ENCODE measurements around the gene APBA2. TPM values are rescaled to one million over a fixed set of nuclear protein-coding genes. Genes with fewer than 3 reads are reported as not detected.

Gene APBA2
- total RNA-seq, 1 donor from 2014 or later = 3.4 TPM

DNA sequence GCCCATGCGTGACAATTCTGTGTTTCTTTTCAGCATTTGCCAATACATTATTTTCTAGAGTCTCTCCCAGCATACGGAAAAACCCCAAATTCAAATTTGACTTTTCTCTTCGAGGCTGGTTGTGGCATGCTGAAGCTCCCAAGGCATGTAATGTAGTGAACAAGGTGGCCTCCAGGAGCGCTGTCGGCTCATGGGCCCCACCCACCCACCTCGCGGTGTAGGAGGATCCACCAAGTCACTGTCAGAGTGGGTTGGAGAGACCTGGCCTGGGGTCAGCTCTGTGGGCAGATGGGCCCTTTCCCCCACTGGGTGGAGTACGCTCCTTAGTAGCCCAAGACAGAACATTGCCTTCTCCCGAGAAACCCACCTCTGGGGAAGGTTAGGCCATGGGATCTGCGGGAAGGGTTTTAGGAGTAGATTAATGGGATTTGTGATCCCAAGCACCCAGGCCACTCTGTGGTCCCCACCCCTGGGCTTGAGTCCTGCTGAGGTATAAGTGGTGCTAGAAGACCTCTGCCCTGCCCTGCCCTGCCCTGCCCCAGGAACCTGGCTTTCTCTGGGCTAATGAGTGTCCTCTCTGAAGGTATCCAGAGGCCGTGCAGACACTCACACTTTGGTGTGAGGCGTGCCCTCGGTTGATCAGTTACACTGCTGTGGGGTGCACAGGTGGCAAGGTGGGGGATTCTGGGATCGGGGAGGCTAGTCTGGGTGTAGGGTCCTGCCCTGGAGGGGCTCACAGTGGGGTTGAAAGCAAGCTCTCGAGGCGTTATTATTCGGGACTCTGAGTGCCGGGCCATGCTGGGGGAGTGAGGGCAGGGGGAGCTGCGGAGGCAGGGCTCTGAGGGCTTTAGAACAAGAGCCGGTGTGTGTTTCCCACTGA is 97.9 kb downstream of the APBA2 start:
- DNase-seq (ENCODE audit: low spot score) = no peak

DNA sequence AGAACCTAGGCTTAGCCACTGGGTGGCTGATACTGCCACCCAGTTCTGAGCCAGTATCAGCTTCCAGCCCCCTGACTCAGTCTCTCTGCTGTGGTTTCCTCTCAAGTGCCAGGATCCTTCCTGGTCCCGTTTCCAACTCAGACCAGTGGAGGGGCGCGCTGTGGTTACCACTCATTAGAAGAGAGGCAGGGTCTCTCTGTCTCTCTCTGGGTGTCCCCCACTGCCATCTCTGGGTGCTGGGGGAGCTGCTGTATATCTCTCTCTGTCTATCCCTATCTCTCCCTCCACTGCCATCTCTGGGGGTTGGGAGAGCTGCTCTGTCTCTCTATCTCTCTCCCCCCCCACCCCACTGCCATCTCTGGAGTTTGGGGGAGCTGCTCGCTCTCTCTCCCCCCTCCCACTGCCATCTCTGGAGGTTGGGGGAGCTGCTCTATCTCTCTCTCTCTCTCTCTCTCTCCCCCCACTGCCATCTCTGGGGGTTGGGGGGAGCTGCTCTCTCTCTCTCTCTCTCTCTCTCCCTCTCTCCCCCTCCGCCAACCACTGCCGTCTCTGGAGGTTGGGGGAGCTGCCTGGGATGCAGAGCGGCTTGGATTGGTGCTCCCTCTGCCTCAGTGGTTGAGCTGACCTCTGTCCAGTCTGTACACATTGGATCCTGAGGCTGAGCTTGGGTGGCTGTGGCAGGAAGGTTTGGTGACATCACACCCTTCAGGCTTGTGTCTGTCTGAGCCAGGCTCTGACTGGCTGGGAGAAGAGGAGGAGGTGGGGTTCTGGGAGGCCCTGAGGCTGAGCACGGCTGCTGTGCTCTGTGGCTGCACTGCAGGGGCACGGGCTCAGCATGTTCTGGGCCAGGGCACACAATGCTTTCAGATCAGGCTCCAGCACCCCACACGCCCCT is 98.9 kb downstream of the APBA2 start:
- DNase-seq (ENCODE audit: low spot score) = no peak

DNA sequence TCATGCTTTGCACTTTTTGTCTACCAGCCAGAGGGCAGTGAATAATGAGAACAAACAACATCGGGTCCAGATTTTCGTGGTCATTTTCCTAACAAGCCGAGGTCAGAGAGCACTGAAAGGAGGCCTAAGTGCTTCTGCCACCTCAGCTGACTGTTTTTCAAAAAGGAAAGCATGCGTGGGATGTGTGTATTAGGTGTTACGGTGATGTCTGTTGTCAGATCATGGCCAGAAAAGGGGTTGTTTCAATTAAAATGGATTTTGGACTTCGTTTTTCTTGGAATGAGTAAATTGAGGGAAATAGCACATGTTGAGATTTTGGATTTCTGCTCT is 99.5 kb downstream of the APBA2 start:
- DNase-seq (ENCODE audit: low spot score) = no peak

DNA sequence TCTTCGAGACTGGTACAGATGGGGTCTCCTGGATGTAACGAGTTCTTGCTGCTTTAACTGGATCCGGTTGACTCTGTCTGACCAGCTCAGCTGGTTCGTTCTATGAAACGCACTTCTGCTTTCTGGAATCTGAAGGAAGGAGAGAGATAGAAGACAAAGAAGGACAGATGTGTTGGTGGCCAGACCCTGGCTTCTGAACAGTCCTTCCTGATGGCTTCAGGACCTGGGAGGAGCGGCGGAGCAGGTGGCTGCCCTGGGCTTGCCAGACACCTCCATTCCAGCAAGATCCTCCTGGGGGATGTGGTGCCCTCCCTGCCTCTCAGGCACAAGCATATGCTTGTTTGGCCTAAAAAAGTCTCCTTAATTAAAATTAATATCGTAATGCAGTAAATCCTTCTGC is 99.9 kb downstream of the APBA2 start:
- no peak for DNase-seq (ENCODE audit: low spot score)

DNA sequence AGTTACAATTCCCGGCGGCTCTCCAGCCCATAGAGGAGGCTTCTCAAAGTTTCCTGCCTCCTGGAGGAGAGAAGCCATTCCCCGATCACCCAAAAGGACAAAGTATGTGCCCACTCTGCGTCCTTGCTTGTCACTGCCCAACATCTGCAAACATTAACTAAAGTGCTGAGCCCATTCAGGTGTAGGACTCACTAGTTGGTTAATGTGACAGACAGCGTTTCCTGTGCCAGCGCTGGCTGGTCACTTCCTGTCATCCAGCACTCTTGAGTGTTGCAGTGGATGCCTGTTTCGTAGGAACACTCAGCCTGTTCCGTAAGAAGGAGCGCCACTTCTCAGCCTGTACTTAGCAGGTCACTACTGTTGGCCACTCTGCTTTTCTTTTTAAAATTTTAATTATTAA is 100.3 kb downstream of the APBA2 start:
- DNase-seq (ENCODE audit: low spot score) = no peak

DNA sequence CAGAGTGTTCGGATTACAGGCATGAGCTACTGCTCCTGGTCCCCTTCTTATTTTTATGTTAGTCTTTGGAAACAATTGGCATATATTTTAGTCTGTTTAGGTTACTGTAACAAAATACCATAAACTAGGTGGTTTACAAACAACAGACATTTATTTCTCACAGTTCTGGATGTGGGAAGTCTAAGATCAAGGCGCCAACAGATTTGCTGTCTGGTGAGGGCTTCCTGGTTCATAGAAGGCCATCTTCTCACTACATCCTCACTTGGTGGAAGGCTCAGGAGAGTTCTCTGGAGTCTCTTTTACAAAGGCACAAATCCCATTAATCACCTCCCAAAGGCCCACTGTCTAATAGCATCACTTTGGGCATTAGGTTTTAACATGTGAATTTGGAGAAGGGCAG is 101.0 kb downstream of the APBA2 start:
- DNase-seq (ENCODE audit: low spot score) = no peak

DNA sequence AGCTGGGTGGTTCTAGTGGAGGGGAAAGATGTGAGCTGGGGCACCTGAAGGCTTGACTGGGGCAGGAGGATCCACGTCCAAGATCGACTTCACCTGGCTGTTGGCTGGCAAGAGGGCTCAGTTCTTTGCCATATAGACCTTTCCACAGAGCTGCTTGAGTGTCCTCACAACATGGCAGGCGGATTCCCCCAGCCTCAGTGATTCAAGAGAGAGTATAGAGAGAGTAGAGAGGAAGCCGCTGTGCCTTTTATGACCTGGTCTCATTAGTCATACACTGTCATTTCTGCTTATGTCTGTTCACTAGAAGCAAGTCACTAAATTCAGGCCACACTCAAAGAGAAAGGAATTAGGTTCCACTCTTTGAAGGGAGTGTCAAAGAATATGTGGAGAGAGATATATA is 101.6 kb downstream of the APBA2 start:
- no peak for DNase-seq (ENCODE audit: low spot score)

DNA sequence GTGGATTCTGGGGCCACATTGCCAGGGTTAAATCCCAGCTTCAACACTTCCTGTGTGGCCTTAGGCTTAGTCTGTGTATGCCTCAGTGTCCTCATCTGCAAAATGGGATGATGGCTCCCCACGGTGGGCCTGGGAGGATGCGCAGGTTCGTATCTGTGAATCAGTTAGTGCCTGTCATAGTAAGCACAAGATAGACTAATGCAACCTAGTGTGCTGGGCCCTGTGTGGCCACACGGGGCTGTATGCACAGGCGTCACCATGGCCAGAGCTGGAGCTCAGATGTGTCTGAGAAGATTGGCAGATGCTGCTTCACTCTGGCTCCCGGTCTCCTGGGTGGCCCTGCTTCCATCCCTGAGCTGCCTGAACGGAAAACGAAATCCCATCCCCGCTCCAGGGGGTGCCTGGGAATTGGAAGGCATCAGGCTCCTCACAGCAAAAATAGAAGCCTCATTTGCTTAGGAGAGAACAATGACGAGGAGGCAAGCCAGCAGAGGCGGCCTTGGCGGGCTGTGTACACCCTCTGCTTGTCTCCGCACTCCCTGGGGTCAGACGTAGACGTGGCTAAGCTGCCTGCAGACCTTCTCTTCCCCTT is 103.6 kb downstream of the APBA2 start:
- no peak for DNase-seq (ENCODE audit: low spot score)

DNA sequence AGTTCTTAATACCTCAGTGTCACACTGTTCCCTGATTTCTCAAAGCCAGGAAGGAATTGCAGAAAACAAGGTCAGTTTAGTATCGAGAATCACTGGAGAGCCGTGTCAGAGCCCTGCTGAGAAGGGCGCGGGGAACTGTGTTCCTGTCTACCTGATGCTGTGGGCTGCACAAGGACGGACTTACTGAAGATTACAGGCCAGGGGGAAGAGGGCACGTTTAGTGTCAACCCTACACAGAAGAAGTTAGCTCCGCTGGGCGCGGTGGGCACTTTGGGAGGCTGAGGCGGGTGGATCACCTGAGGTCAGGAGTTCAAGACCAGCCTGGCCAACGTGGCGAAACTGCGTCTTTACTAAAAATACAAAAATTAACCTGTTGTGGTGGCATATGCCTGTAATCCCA is 104.1 kb downstream of the APBA2 start:
- DNase-seq (ENCODE audit: low spot score) = no peak

DNA sequence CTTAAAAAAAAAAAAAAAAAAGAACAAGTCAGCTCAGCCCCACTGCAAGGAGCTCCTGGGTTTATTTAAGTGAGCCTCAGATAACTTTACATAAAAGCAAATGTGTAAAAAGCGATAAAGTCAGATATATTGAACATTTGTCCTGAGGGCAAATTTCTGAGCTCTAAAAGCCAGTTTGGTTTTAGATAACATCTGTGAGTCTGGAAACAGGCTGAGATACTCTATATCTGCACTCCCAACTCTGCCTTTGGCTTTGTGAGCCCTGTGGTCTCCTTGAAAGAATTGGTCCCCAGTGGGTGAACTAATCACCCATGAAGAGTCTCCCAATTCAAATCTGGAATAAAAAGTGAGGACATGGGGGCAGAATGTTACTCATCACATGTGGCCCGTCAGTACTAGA is 104.6 kb downstream of the APBA2 start:
- DNase-seq (ENCODE audit: low spot score) = no peak

DNA sequence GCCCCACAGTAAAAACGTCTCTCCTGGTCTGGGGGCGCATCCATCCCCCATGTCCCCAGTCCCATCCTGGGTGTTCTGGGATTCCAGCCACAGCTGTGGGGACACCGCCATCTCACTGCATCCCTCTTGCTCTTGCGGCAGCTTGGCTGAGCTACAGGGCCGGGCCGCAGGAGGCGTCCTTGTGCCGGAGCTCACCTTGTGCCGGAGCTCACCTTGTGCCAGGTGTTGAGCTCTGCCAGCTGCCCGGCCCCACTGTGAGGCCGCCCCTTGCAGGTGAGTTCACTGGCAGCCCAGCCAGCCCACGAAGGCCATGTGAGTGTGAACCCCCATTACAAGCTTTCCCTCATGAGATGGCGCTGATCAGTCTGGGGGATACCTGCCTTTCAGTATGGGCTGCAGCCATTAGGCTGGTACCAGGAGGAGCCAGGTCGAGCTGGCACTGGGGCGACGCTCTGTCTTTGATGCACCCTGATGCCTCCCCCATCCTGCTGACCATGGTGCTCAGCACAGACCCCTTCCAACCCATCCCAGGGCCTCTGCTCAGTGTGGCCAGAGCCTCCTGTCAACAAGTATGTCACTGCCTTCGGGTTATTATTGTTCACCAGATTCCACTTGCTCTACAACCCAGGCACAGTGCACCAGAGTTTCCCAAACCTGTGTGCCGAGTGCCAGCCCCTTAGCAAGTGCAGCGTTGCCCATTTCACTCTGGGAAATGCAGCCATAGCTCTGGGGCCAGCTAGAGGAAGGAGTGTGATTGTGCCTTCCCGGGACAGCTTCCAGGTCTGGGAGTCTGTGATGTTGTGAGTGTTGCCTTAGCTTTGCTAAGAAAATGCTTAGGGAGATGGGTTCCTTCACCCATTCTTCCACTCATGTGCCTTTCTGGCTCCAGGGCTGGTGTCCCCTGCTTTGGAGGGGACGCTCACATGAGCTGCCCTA is 105.7 kb downstream of the APBA2 start:
- DNase-seq (ENCODE audit: low spot score) = no peak

DNA sequence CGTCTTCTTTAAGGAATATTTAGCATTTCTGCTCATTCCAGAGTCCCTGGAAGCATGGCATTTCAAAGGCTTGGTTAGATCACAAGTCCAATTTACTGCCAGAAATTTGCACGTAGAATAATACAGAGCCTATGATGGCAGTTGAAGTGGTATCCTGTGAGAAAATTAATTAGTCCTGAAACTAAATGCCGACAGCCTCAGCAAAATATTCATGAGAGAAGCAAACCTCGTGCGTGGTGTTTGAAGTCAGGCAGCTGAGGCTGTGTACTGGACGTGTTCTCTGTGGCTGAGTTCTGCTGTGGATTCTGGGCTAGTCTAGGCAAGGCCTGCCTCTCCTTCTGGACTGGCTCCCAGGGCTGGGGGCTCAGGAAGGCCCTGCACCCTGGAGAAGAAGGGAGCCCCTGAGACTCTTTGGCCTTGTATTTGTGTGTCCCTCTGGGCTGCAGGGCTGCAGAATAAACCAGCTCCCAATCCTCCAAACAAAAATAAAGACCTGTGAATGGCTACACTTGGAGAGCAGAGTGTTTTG is 106.6 kb downstream of the APBA2 start:
- DNase-seq (ENCODE audit: low spot score) = no peak

DNA sequence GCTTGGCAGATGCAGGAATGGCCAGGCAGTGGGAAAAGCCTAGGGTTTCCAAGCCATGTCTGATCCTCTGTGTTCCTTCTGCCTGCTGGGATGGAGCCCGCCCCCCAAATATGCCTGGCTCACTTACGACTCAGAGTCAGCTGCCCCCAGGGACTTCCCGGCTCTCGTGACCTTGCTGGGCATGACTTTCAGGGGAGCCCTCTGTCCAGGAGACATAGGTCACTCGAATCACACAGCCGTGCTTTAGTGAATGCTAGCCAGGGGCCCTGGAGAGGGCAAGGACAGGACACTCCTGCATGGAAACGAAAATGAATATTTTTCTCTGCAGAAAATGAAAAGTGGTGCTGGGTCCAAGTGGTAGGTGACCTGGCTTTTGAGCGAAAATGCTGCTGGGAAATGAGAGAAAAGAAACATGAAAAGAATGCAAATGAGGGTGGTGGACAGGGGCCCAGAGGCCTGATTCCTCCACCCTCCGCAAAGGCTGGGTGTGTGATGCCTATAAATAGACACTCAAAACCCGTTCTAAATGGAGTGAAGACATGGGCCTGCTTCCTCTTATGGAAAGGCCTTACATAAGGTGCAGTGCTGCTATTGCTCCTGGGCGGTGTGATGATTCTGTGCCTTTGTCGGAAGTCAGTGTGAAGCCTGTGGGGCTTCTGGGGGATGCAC is 107.4 kb downstream of the APBA2 start:
- DNase-seq (ENCODE audit: low spot score) = no peak

DNA sequence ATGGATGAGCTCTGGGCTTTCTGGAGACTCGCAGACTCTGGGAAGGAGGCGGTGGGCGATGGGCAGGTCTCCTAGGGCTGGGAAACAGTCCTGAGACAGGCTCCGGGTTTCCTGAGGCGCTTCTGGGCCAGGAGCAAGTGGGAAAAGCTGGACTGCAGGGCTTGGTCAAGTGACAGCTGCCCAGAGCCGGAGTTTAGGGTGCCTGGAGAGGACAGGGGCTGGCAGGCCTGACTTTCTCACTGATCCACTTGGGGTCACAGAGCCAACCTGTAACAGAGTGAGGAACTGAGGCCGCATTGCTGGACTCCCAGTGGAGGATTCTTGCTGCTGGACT is 107.9 kb downstream of the APBA2 start:
- DNase-seq (ENCODE audit: low spot score) = no peak

DNA sequence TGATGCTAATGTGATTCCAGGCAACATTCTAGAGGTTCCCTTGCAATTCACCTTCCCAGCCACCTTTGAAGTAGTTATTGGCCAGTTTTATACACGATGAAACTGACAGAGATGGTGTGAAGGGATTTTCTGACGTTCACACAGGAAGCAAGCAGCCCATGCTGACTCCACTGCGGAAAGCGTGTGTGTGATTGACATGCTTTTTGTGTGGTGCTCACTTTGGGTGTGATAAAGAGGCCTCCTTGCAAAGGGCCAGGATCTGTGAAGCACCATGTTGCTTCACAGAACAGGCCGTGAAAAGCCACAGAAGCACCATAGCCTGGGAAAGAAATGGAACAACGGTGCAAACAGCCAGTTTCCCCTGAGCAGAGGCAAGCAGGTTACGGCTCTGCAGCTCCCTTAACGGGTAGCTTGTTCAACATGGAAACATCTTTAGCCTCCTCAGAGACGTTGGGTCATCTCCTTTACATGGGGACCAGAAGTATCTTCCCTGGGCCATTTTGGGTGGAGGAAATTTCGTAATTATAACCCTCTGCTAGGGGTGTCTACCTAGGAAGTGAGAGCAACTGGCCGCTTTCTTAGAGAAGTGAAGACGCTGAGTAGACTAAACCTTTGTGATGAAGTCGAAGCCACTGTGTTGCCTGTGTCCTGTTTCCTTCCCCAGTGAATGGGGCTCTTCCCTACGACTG is 108.5 kb downstream of the APBA2 start:
- DNase-seq (ENCODE audit: low spot score) = no peak

DNA sequence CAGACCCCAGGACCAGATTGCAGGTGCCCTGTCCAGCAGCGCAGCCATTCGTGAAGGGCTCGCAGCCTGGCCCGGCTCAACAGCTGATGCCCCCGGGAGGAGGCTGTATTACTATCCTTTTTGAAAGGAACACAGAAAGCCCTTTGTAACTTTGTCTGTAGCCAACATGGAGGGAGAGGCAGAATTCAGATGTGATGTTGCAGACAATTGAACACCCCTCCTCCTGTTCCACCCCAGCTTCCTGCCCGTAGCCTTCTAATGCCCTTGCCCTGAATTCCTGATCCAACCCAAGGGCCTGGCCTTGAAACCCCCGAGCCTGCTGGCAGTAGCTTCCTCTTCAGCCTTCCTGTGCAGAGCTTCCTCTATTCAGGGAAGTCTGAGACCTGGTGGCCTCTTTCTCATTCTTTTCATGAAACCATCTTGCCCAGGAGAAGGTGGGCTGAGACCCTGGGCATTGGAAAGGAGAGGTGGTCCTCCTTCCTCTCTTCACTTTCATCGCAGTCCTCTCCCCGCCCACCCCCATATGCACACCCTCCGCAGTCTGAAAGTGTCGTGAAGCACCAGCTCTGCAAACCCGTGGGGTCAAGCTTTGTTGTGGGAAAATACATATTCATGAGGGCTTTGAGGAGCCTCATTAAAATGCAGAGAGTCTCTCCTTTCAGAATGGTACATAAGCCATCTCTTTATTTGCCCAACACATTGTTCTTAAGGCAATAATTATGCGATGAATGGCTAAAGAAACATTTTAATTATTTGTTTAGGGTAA is 109.2 kb downstream of the APBA2 start:
- DNase-seq (ENCODE audit: low spot score) = no peak

DNA sequence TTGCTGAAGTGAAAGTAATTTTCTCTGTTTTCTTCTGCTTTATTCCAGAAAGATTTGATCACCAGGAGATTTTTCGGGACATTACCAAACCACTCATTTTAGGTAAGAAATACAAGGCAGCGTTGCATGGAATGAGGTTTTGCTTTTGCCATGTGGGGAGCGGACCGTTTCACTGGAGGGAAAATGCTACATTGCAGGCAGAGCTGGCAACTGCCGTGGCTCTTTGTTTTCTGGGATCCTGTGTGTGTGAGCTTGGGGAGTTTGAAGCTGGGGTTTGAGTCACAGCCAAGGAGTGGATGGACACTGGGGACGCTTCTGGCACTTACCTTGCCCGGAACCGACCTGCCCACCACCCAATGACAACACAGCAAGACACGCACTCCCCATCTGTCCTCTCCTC is 109.9 kb downstream of the APBA2 start:
- no peak for DNase-seq (ENCODE audit: low spot score)

DNA sequence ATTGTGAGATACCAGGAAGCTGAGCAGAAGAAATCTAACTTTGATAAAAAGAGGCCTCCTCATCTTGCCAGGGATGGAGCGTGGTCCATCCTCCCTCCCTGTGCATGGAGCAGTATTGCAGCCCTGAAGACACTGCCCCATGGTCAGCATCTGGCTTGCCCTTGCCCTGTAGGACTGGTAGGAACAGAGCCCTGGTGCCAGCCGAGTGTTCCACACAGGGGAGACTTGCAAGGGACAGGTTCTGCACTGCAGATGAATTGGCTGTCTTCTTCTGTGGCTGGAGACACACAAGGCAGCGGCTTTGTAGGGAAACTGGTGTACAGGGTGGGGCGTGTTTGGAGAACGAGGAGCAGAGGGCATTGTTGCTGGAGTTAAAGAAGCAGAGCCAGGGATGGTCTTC is 110.5 kb downstream of the APBA2 start:
- no peak for DNase-seq (ENCODE audit: low spot score)

DNA sequence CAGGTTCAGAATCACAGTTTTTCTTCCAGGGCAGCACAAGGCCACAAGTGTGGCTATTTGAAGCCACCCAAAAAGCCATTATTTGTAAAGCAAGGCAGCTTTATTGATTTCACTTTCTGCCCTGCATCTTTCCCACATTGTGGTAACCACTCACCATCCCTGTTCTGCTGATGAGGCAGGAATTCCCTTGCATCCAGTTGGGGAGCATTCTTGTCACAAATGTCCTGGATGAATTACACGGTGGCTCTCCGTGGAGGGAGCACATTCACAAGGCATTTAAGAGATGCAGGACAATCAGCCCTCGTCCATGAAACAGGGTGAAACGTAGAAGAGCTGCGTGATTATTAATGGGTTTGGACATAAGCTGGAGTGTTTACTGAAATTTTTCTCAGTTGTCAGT is 111.2 kb downstream of the APBA2 start:
- DNase-seq (ENCODE audit: low spot score) = no peak

DNA sequence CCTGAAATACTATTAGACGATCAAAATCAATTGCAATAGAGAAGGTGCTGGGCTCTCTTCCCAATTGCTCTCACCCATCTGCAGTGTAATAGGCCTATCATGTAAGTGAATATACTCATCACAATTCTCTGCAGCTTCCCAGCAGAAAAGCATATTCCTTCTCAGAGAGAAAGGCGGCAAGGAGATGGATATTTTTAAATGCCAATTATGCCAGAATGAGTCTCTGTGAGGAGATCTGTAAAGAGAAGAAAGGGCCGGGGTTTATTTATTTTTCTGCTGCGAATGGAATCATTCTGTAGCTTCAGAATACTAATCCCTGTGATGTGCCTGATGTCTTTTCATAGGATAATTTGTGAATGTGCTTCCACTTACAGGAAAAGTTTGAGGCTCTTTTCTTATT is 112.0 kb downstream of the APBA2 start:
- no peak for DNase-seq (ENCODE audit: low spot score)
